Mesenchymal stem cell (in vitro differentiated cells and primary cell): ENCODE data around the gene POMC.

ENCODE experiments used
- DNase-seq: peaks from one replicate; pipeline ENCODE4 v3.0.0-alpha.2; 2013
- H2AFZ ChIP-seq: one replicate; pipeline ENCODE4 v1.6.1; 2013; ENCODE audit warnings: low read depth, mild to moderate bottlenecking, control low read depth, inconsistent platforms, low read length, moderate library complexity
- H2AK5ac ChIP-seq: 2 replicates; pipeline ENCODE4 v1.6.1; 2013; ENCODE audit warnings: low read length, moderate library complexity, mild to moderate bottlenecking, inconsistent platforms; ENCODE audit not compliant: severe bottlenecking
- H2BK120ac ChIP-seq: one replicate; pipeline ENCODE4 v1.6.1; 2013; ENCODE audit warnings: low read depth, mild to moderate bottlenecking, inconsistent platforms, low read length, moderate library complexity
- H2BK12ac ChIP-seq, 2 experiments: one replicate each; pipeline ENCODE4 v1.6.1; 2013; ENCODE audit warnings: inconsistent platforms in 2 of 2, low read length in 2 of 2, mild to moderate bottlenecking in 2 of 2, moderate library complexity in 2 of 2, control low read depth in 1 of 2
- H2BK15ac ChIP-seq: one replicate; pipeline ENCODE4 v1.6.1; 2013; ENCODE audit warnings: mild to moderate bottlenecking, low read depth, inconsistent platforms; ENCODE audit not compliant: poor library complexity, severe bottlenecking
- H2BK5ac ChIP-seq: 2 replicates; pipeline ENCODE4 v1.6.1; 2013; ENCODE audit warnings: low read depth, mild to moderate bottlenecking, low read length, control low read depth, inconsistent platforms; ENCODE audit not compliant: poor library complexity, severe bottlenecking
- H3K14ac ChIP-seq, 2 experiments: one replicate each; pipeline ENCODE4 v1.6.1; 2013; ENCODE audit warnings: inconsistent platforms in 2 of 2, low read length in 2 of 2, control low read depth in 1 of 2, mild to moderate bottlenecking in 1 of 2, moderate library complexity in 1 of 2
- H3K18ac ChIP-seq, 2 experiments: one replicate each; pipeline ENCODE4 v1.6.1; 2013; ENCODE audit warnings: inconsistent platforms in 2 of 2, low read length in 2 of 2, control low read depth in 1 of 2, low read depth in 1 of 2, mild to moderate bottlenecking in 1 of 2
- H3K23ac ChIP-seq, 2 experiments: one replicate each; pipeline ENCODE4 v1.6.1; 2013; ENCODE audit warnings: inconsistent platforms in 2 of 2, low read length in 2 of 2, mild to moderate bottlenecking in 2 of 2, moderate library complexity in 2 of 2, control low read depth in 1 of 2
- H3K27ac ChIP-seq: 2 replicates; pipeline ENCODE4 v1.5.1; 2013; ENCODE audit warnings: mild to moderate bottlenecking, moderate library complexity, low read length, control low read depth, inconsistent platforms; ENCODE audit not compliant: poor library complexity, severe bottlenecking
- H3K27me3 ChIP-seq, 2 experiments: 2 replicates each; pipeline versions ENCODE4 v1.6.1 to v1.7.0; 2013; ENCODE audit warnings: low read length in 2 of 2, mild to moderate bottlenecking in 2 of 2, moderate library complexity in 2 of 2, control low read depth in 1 of 2, inconsistent platforms in 1 of 2; ENCODE audit not compliant: control insufficient read depth in 1 of 2, insufficient read depth in 1 of 2
- H3K36me3 ChIP-seq, 2 experiments: 2 replicates each; pipeline versions ENCODE4 v1.6.1 to v1.7.0; 2013; ENCODE audit warnings: low read length in 2 of 2, control low read depth in 1 of 2, inconsistent platforms in 1 of 2, low read depth in 1 of 2, mild to moderate bottlenecking in 1 of 2; ENCODE audit not compliant: insufficient read depth in 2 of 2, control insufficient read depth in 1 of 2
- H3K4ac ChIP-seq, 2 experiments: one replicate each; pipeline ENCODE4 v1.6.1; 2013; ENCODE audit warnings: inconsistent platforms in 2 of 2, low read length in 2 of 2, mild to moderate bottlenecking in 2 of 2, moderate library complexity in 2 of 2, control low read depth in 1 of 2, low read depth in 1 of 2
- H3K4me1 ChIP-seq: 2 replicates; pipeline ENCODE4 v1.6.1; 2013; ENCODE audit warnings: low read depth, low read length, control low read depth; ENCODE audit not compliant: control insufficient read depth, insufficient read depth
- H3K4me2 ChIP-seq: 2 replicates; pipeline ENCODE4 v1.6.1; 2013; ENCODE audit warnings: low read length, mild to moderate bottlenecking, inconsistent platforms; ENCODE audit not compliant: poor library complexity, severe bottlenecking
- H3K4me3 ChIP-seq, 2 experiments: 2 replicates each; pipeline versions ENCODE4 v1.5.1 to v1.7.0; 2013; ENCODE audit warnings: low read length in 2 of 2, mild to moderate bottlenecking in 2 of 2, control low read depth in 1 of 2, low read depth in 1 of 2; ENCODE audit not compliant: insufficient read depth in 1 of 2
- H3K79me1 ChIP-seq: replicated peaks from 2 replicates; pipeline ENCODE4 v1.6.1; 2013; ENCODE audit warnings: mild to moderate bottlenecking, control low read depth, low read length, inconsistent platforms; ENCODE audit not compliant: poor library complexity, severe bottlenecking
- H3K9ac ChIP-seq: 2 replicates; pipeline ENCODE4 v1.7.0; 2013; ENCODE audit warnings: mild to moderate bottlenecking, low read length, moderate library complexity
- H3K9me3 ChIP-seq: 2 replicates; pipeline ENCODE4 v1.7.0; 2013; ENCODE audit warnings: mild to moderate bottlenecking, low read length; ENCODE audit not compliant: control insufficient read depth
- H4K8ac ChIP-seq: one replicate; pipeline ENCODE4 v1.6.1; 2013; ENCODE audit warnings: inconsistent platforms, mild to moderate bottlenecking, low read length, moderate library complexity
- H4K91ac ChIP-seq: one replicate; pipeline ENCODE4 v1.6.1; 2013; ENCODE audit warnings: mild to moderate bottlenecking, low read length, inconsistent platforms
- WGBS: methylation state at CpG from one replicate; pipeline ENCODE4 v1.1.7; 2013; ENCODE audit warnings: mixed read lengths; 5-methylcytosine and 5-hydroxymethylcytosine counted together

POMC gene

DNA sequence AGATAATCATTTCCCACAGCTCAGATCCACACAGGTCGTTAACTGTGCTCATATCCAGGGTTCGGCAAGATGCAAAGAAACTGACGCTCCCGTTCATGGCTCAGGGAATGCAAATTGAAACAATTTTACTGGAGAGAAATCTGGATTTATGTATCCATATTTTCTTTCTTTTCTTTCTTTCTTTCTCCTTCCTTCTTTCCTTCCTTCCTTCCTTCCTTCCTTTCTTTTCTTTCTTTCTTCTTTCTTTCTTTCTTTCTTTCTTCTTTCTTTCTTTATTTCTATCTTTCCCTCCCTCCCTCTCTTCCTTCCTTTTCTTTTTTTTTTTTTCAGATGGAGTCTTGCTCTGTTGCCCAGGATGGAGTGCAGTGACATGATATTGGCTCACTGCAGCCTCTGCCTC is 20.0 kb upstream of the POMC start:
- H3K4me1 ChIP-seq, result no peaks in the 10 kb centered on the region
- WGBS, result 86% methylated on average over 4 of the region's 4 CpGs
- H3K9ac ChIP-seq, result no peak overlapping the region
- H2BK12ac ChIP-seq, result no peak overlapping the region
- no peak overlapping the region for H4K91ac ChIP-seq
- peaks cover 0 to 33% of the 10 kb centered on the region in 2 experiments for H3K27me3 ChIP-seq
- no peak for DNase-seq
- H3K14ac ChIP-seq, result no peak overlapping the region
- no peak overlapping the region for H3K4ac ChIP-seq
- H3K27ac ChIP-seq, result no peak overlapping the region
- H3K36me3 ChIP-seq, result no peaks in the 10 kb centered on the region
- no peak overlapping the region for H3K23ac ChIP-seq
- H3K9me3 ChIP-seq, result no peaks in the 10 kb centered on the region
- H2AFZ ChIP-seq, result no peak overlapping the region
- no peak overlapping the region for H2BK5ac ChIP-seq
- no peak overlapping the region for H2AK5ac ChIP-seq
- no peaks in the 10 kb centered on the region for H3K79me1 ChIP-seq
- no peak overlapping the region for H3K4me2 ChIP-seq
- H2BK15ac ChIP-seq, result no peak overlapping the region
- H3K4me3 ChIP-seq, result no peak overlapping the region
- no peak overlapping the region for H3K18ac ChIP-seq
- H4K8ac ChIP-seq, result no peak overlapping the region
- no peak overlapping the region for H2BK120ac ChIP-seq

DNA sequence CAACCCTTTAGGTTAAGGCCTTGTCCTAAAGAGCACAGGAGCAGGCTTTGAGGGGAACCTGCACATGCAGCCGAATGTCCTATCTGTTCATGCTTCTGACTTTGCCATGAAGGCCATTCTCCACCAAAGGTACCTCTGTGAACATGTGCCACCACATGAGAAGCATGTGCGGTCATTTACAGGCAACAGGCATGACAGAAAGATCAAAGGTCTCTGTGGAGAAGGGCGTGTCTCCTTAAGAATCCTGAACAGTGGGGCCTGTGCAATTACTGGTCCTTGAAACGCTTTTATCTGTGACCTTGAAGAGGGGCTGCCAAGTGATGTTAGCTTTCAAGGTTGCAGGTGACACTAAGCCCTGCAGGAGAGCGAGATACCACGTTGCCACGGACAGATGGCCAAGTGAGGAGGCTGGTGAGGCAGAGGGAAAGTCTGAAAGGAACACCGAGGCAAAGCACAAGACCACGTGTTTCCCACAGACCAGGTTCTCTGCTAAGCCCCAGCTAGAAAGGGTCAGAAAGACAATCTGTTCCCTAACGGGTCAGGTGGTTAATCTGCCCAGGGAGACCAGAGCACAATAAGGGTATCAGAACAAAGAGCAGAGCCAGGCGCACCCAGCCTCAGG is 19.5 kb upstream of the POMC start:
- Histone ChIP-seq H4K91ac (no peak overlapping the region), H3K36me3 (no peaks in the 10 kb centered on the region), H3K4me2 (no peak overlapping the region), H2AK5ac (no peak overlapping the region), H3K4me3 (no peak overlapping the region), H2BK120ac (no peak overlapping the region), H2AFZ (no peak overlapping the region), H3K27ac (no peak overlapping the region), H3K9ac (no peak overlapping the region), H3K4me1 (no peaks in the 10 kb centered on the region), H2BK12ac (no peak overlapping the region), H3K4ac (no peak overlapping the region), H3K79me1 (no peaks in the 10 kb centered on the region), H4K8ac (no peak overlapping the region), H3K27me3 (peaks cover 0 to 33% of the 10 kb centered on the region in 2 experiments), H3K18ac (no peak overlapping the region), H3K23ac (no peak overlapping the region), H3K9me3 (no peaks in the 10 kb centered on the region), H3K14ac (no peak overlapping the region), H2BK15ac (no peak overlapping the region), H2BK5ac (no peak overlapping the region)
- WGBS, result 81% methylated on average over 11 of the region's 11 CpGs
- no peak for DNase-seq

DNA sequence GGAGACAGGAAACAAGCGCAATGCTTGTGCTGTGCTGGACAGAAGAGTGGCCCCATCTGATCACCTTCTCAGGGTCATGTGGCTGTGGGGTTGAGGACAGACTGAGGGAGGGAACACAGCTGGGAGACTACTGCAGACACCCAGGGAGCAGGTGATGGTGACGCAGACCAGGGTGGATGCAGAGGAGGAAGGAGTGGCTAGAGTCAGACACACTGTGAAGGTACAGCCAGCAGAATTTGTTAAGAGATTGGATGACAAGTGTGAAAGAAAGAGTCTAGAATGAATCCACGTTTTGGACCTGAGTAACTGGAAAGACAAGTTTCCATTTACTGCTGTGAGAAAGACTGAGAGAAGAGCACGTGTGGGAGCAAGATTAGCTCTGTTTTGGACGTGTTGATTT is 15.9 kb upstream of the POMC start:
- Histone ChIP-seq H3K18ac (no peak overlapping the region), H2BK120ac (no peak overlapping the region), H3K4me1 (no peaks in the 10 kb centered on the region), H3K9ac (no peak overlapping the region), H3K27ac (no peak overlapping the region), H4K8ac (no peak overlapping the region), H3K79me1 (no peaks in the 10 kb centered on the region), H2BK15ac (no peak overlapping the region), H3K4me3 (no peak overlapping the region), H3K4ac (no peak overlapping the region), H3K9me3 (no peaks in the 10 kb centered on the region), H3K27me3 (peaks cover under 1 to 40% of the 10 kb centered on the region in 2 experiments), H3K14ac (no peak overlapping the region), H2AK5ac (no peak overlapping the region), H2BK12ac (no peak overlapping the region), H3K4me2 (no peak overlapping the region), H3K23ac (no peak overlapping the region), H4K91ac (no peak overlapping the region), H2AFZ (no peak overlapping the region), H3K36me3 (no peaks in the 10 kb centered on the region), H2BK5ac (no peak overlapping the region)
- no peak for DNase-seq
- 72% methylated on average over 5 of the region's 5 CpGs for WGBS

DNA sequence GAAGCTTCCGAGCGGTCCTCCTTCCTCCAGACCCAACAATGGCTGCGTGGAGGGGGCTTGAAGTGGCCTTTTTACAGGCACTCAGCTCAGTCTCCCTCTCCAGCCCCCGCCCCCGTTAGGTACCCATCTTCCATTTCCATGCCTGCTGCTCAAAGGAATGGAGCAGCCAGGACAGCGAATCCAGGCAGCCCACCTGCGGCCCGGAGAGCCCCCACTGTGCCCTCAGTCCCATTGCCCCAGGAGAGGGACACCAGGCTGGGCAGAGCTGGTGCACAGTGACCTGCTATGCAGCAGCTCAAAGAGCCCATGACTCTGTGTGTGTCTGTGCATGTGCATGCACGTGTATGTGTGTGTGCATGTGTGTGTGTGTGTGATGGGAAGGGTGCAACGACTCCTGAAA is 10.6 kb upstream of the POMC start:
- no peak overlapping the region for H2AFZ ChIP-seq
- no peak overlapping the region for H4K91ac ChIP-seq
- no peak overlapping the region for H2BK5ac ChIP-seq
- peaks cover 34 to 56% of the 10 kb centered on the region in 2 experiments for H3K27me3 ChIP-seq
- no peak overlapping the region for H2BK12ac ChIP-seq
- H3K18ac ChIP-seq, result no peak overlapping the region
- H3K27ac ChIP-seq, result no peak overlapping the region
- no peaks in the 10 kb centered on the region for H3K36me3 ChIP-seq
- H2BK15ac ChIP-seq, result no peak overlapping the region
- no peak overlapping the region for H3K9ac ChIP-seq
- peak overlapping the region in 1 of 2 experiments; percentile 42 for H3K23ac ChIP-seq
- H3K9me3 ChIP-seq, result no peaks in the 10 kb centered on the region
- no peak overlapping the region for H3K4me2 ChIP-seq
- H2AK5ac ChIP-seq, result no peak overlapping the region
- DNase-seq, result no peak
- no peaks in the 10 kb centered on the region for H3K79me1 ChIP-seq
- H3K14ac ChIP-seq, result peak overlapping the region in 1 of 2 experiments; percentile 76
- no peaks in the 10 kb centered on the region for H3K4me1 ChIP-seq
- H3K4me3 ChIP-seq, result no peak overlapping the region
- no peak overlapping the region for H2BK120ac ChIP-seq
- WGBS, result 90% methylated on average over 9 of the region's 10 CpGs
- H3K4ac ChIP-seq, result no peak overlapping the region
- H4K8ac ChIP-seq, result no peak overlapping the region
